ENCODE measurements around the gene CELSR3.

Gene CELSR3

DNA sequence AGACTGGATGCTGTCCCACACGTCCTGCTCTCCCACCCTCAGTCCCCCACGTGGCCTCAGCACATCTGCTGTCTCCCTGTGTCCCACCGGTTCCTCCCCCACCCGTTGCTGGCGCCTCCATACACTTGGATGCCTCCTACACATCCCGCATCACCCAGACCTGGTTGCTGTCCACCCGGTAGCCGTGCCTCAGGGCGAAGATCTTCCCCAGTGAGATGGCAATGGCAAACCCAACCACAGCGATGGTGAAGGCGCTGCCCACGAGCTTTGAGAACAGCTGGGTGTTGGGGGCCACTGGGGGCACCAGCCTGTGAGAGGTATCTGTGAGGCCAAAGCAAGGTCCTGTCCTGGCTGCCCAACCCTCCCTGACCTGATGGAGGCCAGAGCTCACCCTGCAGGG lies 31.9 kb downstream of the CELSR3 start:
- TF ChIP-seq SIN3A (IDR thresholded peaks at IDR 0.05; ENCODE audit: borderline replicate concordance, insufficient read depth, low read length) = no peak
- no peak for TF ChIP-seq POLR2AphosphoS5 (IDR thresholded peaks at IDR 0.05; ENCODE audit: low read depth, low read length)
- no peak for TF ChIP-seq FOXP2 (optimal IDR thresholded peaks at IDR 0.05; ENCODE audit: borderline replicate concordance, extremely low read depth, extremely low read length, insufficient read depth)
- TF ChIP-seq TAF1 (IDR thresholded peaks at IDR 0.05; ENCODE audit: borderline replicate concordance, insufficient read depth, low read length) = no peak
- TF ChIP-seq, protein P1, sequence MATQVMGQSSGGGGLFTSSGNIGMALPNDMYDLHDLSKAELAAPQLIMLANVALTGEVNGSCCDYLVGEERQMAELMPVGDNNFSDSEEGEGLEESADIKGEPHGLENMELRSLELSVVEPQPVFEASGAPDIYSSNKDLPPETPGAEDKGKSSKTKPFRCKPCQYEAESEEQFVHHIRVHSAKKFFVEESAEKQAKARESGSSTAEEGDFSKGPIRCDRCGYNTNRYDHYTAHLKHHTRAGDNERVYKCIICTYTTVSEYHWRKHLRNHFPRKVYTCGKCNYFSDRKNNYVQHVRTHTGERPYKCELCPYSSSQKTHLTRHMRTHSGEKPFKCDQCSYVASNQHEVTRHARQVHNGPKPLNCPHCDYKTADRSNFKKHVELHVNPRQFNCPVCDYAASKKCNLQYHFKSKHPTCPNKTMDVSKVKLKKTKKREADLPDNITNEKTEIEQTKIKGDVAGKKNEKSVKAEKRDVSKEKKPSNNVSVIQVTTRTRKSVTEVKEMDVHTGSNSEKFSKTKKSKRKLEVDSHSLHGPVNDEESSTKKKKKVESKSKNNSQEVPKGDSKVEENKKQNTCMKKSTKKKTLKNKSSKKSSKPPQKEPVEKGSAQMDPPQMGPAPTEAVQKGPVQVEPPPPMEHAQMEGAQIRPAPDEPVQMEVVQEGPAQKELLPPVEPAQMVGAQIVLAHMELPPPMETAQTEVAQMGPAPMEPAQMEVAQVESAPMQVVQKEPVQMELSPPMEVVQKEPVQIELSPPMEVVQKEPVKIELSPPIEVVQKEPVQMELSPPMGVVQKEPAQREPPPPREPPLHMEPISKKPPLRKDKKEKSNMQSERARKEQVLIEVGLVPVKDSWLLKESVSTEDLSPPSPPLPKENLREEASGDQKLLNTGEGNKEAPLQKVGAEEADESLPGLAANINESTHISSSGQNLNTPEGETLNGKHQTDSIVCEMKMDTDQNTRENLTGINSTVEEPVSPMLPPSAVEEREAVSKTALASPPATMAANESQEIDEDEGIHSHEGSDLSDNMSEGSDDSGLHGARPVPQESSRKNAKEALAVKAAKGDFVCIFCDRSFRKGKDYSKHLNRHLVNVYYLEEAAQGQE (IDR thresholded peaks at IDR 0.05; ENCODE audit: insufficient read depth in 1 of 2, low read depth in 2 of 2, low read length in 2 of 2) = no peak

DNA sequence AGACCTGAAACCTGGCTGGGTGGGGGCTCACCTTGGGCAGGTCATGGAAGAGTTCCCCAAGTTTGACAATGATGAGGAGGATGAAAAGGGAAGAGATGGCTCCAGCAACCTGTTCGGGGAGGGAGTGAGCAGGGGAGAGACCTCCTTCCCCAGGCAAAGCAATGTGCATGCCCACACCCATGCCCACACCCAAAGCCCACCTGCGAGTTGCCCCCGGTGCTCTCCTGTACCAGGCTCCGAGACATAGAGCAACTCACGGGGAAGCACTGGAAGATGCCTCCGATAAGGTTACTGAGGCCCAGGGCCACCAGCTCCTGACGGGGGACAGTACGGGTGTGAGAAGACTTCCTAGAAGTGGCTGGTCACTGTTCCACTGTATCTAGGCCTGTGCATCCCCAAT lies 32.3 kb downstream of the CELSR3 start:
- TF ChIP-seq TAF1 (IDR thresholded peaks at IDR 0.05; ENCODE audit: borderline replicate concordance, insufficient read depth, low read length) (no peak), POLR2AphosphoS5 (IDR thresholded peaks at IDR 0.05; ENCODE audit: low read depth, low read length) (no peak), FOXP2 (optimal IDR thresholded peaks at IDR 0.05; ENCODE audit: borderline replicate concordance, extremely low read depth, extremely low read length, insufficient read depth) (no peak)
- TF ChIP-seq, protein P1 (IDR thresholded peaks at IDR 0.05; ENCODE audit: insufficient read depth in 1 of 2, low read depth in 2 of 2, low read length in 2 of 2) = no peak

DNA sequence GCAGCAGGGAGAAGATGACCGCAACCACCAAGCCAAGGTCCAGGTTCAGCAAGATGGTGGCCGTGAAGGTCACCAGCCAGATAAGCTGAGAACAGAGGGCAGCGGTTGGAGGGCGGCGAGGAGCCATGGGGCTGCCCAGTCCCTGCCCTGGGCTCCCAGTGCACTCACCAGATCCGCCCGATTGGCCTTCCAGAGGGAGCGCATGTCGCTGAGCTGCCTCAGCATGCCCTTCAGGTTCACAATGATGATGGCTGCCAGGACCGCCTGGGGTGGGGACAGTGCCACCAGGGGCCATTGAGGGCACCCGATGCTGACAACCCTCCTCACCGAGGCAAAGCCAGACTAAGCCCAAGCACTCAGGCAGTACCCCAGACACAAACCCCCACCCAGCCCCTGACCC lies 32.8 kb downstream of the CELSR3 start:
- TF ChIP-seq FOXP2 (optimal IDR thresholded peaks at IDR 0.05; ENCODE audit: borderline replicate concordance, extremely low read depth, extremely low read length, insufficient read depth) (no peak), POLR2AphosphoS5 (IDR thresholded peaks at IDR 0.05; ENCODE audit: low read depth, low read length) (no peak), TAF1 (IDR thresholded peaks at IDR 0.05; ENCODE audit: borderline replicate concordance, insufficient read depth, low read length) (no peak), SIN3A (IDR thresholded peaks at IDR 0.05; ENCODE audit: borderline replicate concordance, insufficient read depth, low read length) (no peak)
- TF ChIP-seq, protein P1 (IDR thresholded peaks at IDR 0.05; ENCODE audit: insufficient read depth in 1 of 2, low read depth in 2 of 2, low read length in 2 of 2) = no peak

DNA sequence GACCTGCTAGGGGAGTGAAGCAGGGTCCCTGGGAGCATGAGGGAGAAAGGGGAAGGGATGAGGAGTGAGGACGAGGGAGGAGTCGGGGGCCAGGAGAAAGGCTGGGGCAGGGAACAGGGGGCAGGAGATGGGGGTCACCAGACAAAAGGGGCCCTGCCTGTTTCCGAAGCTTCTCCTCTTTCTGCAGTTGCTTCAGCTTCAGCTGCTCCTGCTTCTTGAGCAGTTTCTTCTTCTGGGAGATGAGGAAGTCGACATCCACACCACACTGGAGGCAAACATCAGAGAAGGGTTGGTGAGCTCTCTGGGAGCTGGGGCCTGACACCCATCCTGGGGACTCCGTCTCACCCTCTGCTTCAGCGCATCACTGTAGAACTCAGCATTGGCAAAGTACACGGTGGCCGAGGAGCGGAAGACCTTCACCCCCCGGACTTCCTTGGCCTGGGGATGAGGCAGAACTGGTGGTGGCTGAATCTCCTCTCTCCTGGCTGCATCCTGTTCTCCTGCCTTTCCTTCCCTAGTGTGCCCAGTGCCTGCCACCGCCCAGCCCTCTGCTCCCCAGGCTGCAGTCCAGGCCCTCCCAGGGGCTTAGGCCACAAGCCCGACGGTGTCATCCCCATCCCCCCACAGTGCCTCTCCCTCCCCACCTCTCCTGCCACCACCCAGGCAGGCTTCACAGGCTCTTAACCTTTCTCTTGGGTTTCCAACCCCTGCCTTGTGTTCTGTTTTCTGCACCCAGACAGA lies 34.2 kb downstream of the CELSR3 start:
- no peak for TF ChIP-seq TAF1 (IDR thresholded peaks at IDR 0.05; ENCODE audit: borderline replicate concordance, insufficient read depth, low read length)

DNA sequence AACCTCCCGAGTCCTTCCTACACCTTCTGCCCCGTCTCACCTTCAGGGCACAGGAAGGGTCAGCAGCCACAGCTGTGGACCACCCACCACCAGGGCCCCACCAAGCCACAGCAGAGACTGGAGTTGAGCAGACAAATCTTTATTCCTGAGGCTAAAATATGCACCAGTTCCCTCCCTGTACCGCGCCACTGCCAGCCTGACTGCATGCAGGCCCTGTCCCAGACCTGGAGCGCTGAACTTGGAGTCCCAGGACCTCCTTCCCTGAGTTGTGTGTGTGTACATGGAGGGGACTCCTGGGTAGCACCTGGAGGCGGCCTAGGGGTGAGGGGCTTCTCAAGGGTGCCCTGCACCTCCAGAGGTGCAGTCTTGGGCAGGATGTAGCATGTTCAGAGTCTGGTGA lies 37.1 kb downstream of the CELSR3 start:
- TF ChIP-seq SIN3A (IDR thresholded peaks at IDR 0.05; ENCODE audit: borderline replicate concordance, insufficient read depth, low read length) = no peak
- TF ChIP-seq POLR2AphosphoS5 (IDR thresholded peaks at IDR 0.05; ENCODE audit: low read depth, low read length) = no peak

DNA sequence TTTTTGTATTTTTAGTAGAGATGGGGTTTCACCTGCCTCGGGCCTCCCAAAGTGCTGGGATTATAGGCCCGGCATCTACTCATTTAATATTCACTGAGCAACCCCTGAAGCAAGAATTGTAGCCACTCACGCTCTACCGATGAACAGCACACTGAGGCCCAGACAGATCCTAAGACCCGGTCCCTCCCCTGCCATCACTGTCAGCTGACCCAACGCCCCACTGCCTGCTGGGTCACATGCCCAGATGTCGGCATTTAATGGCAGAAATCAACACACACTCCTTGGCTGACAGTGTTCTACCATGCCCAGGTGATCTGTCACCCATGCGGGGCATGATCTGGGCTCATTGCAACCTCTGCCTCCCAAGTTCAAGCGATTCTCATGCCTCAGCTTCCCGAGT lies 37.9 kb downstream of the CELSR3 start:
- TF ChIP-seq SIN3A (IDR thresholded peaks at IDR 0.05; ENCODE audit: borderline replicate concordance, insufficient read depth, low read length) = no peak
- TF ChIP-seq POLR2AphosphoS5 (IDR thresholded peaks at IDR 0.05; ENCODE audit: low read depth, low read length) = no peak
- no peak for TF ChIP-seq FOXP2 (optimal IDR thresholded peaks at IDR 0.05; ENCODE audit: borderline replicate concordance, extremely low read depth, extremely low read length, insufficient read depth)
- no peak for TF ChIP-seq TAF1 (IDR thresholded peaks at IDR 0.05; ENCODE audit: borderline replicate concordance, insufficient read depth, low read length)
- TF ChIP-seq, protein P1 (IDR thresholded peaks at IDR 0.05; ENCODE audit: insufficient read depth in 1 of 2, low read depth in 2 of 2, low read length in 2 of 2) = no peak

All from PFSK-1 (cell line).